NT2/D1 (cell line): ENCODE measurements around the gene CORIN.

Experiments
- SUZ12 ChIP-seq: IDR thresholded peaks from 2 replicates; pipeline ENCODE4 v1.6.1; 2011; ENCODE audit not compliant: insufficient read length, insufficient read depth; ENCODE audit errors: extremely low read depth
- YY1 ChIP-seq: IDR thresholded peaks from 2 replicates; pipeline ENCODE4 v1.6.1; 2011; ENCODE audit not compliant: insufficient read length, insufficient read depth

GRCh38 chr4:47718696-47719095, 119.2 kb downstream of the CORIN start:
- TF ChIP-seq SUZ12 = no peak
- no peak for TF ChIP-seq YY1
